Subcutaneous abdominal adipose tissue (tissue), 5 donors: ENCODE measurements around the gene PREX1.
"Not testable (repeated sequence)": the region's sequence is repeated elsewhere in the genome, so short reads cannot be mapped to it uniquely, and the experiment has no call there.

ENCODE experiments used
- H3K27ac ChIP-seq: one replicate; pipeline ENCODE4 v1.7.0; 2013; ENCODE audit warnings: low read depth, mild to moderate bottlenecking, inconsistent platforms, low read length, moderate library complexity
- H3K27me3 ChIP-seq, 5 donors: one replicate each; pipeline ENCODE4 v1.7.0; 2013; ENCODE audit warnings: low read length in 5 of 5, inconsistent platforms in 1 of 5; ENCODE audit not compliant: control insufficient read depth in 5 of 5, insufficient read depth in 4 of 5
- H3K36me3 ChIP-seq, 5 donors: one replicate each; pipeline ENCODE4 v1.7.0; 2013; ENCODE audit warnings: low read length in 5 of 5; ENCODE audit not compliant: control insufficient read depth in 5 of 5, insufficient read depth in 5 of 5
- H3K4me1 ChIP-seq, 5 donors: one replicate each; pipeline ENCODE4 v1.7.0; 2013; ENCODE audit warnings: low read length in 5 of 5, mild to moderate bottlenecking in 3 of 5, moderate library complexity in 1 of 5; ENCODE audit not compliant: control insufficient read depth in 5 of 5, insufficient read depth in 5 of 5
- H3K4me3 ChIP-seq, 5 donors: one replicate each; pipeline ENCODE4 v1.7.0; 2013; ENCODE audit warnings: low read length in 5 of 5, low read depth in 1 of 5
- H3K9ac ChIP-seq, 5 donors: one replicate each; pipeline ENCODE4 v1.7.0; 2013; ENCODE audit warnings: low read length in 5 of 5, mild to moderate bottlenecking in 4 of 5, moderate library complexity in 3 of 5
- H3K9me3 ChIP-seq, 5 donors: one replicate each; pipeline ENCODE4 v1.7.0; 2013; ENCODE audit warnings: low read length in 5 of 5; ENCODE audit not compliant: control insufficient read depth in 5 of 5
- donor health status: healthy.
- donor health status: healthy.
- donor health status: healthy.
- donor health status: healthy.
- donor health status: healthy.

The PREX1 gene

DNA sequence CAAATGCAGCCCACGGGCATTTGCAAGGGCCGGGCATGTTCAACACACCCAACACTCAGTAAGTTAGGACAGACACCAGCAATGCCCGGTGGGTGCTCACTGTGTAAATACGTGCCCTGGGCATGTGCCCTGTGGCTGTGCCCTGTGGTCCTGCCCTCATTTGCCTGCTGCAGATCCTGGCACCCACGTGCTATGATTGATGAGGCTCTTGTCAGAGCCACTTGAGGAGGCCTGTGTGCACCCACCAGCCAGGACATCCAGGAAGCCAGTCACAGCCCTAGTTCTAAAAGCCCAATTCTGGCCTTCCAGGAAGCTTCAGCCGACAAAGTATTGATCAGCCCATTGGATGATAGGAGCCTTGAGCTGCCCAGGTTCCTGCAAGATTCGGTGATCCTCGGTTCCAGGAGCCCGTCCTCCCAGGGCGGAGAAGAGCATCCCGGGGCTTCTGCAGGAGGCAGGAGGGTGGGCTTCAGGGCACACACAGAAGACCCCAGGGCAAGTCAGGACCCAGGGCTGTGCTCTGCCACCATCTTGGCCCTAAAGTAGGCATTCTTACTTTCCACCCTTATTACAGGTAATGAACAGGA lies 223.9 kb downstream of the PREX1 start:
- peaks cover 2 to 37% (median 12%) of the 10 kb centered on the region in 5 donors for H3K27me3 ChIP-seq
- H3K4me1 ChIP-seq, result no peaks in the 10 kb centered on the region
- H3K4me3 ChIP-seq, result no peak overlapping the region
- H3K36me3 ChIP-seq, result no peaks in the 10 kb centered on the region
- H3K9ac ChIP-seq, result no peak overlapping the region
- peaks cover 0 to 2% (median 0%) of the 10 kb centered on the region in 5 donors for H3K9me3 ChIP-seq
- H3K27ac ChIP-seq, result no peak overlapping the region

- Histone ChIP-seq H3K9me3 (peaks cover 0 to 2% (median 0%) of the 10 kb centered on the region in 5 donors), H3K27me3 (peaks cover 2 to 37% (median 12%) of the 10 kb centered on the region in 5 donors), H3K9ac (no peak overlapping the region), H3K27ac (no peak overlapping the region), H3K4me1 (no peaks in the 10 kb centered on the region), H3K36me3 (no peaks in the 10 kb centered on the region), H3K4me3 (no peak overlapping the region)
These were observed 224.5 kb downstream of the PREX1 start for GRCh38 chr20:48603116-48603818.

GRCh38 chr20:48601798-48602197 lies 226.0 kb downstream of the PREX1 start:
- Histone ChIP-seq H3K27ac (no peak overlapping the region), H3K4me1 (no peaks in the 10 kb centered on the region), H3K27me3 (peaks cover 2 to 32% (median 12%) of the 10 kb centered on the region in 5 donors), H3K4me3 (no peak overlapping the region), H3K36me3 (no peaks in the 10 kb centered on the region), H3K9ac (no peak overlapping the region), H3K9me3 (peaks cover 0 to 2% (median 0%) of the 10 kb centered on the region in 5 donors)

GRCh38 chr20:48600470-48600945 lies 227.3 kb downstream of the PREX1 start:
- no peaks in the 10 kb centered on the region for H3K4me1 ChIP-seq
- peaks cover 2 to 25% (median 9%) of the 10 kb centered on the region in 5 donors for H3K27me3 ChIP-seq
- no peak overlapping the region for H3K4me3 ChIP-seq
- no peaks in the 10 kb centered on the region for H3K36me3 ChIP-seq
- no peak overlapping the region for H3K27ac ChIP-seq
- peaks cover 0 to 8% (median 6%) of the 10 kb centered on the region in 5 donors for H3K9me3 ChIP-seq
- no peak overlapping the region for H3K9ac ChIP-seq

DNA sequence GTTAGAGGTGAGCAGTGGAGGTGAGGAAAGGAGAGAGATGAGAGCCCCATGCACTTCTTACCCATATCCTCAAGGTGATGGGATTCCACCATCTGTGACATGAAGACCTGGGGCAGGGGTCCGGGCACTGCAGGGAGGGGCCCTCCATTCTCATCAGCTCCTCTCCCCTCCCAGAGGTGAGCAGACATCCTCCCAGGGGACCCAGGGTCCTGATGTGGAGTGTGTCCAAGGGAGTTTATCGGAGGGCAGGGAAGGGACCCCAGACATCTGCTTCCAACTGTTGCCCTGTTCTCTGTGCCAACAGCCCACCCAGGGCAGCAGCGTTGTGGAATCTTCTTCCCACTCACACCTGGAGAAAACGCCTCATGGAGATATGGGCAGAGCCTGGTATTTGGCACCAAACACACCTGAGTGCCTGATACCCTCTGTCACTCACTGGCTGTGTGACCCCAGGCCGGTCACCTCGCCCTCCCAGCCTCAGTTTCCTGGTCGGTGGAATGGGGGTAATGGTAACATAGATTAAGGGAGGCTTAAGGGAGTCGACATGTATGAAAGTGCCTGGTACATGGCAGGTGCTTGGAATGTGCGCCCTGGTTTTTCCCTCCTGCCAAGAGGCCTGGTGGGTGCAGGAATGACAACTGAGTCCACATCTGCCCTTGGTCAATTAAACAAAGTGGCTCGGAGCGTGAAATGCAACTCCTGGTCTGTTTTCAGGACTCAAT lies 227.9 kb downstream of the PREX1 start:
- H3K9me3 ChIP-seq, result peaks cover 0 to 8% (median 6%) of the 10 kb centered on the region in 5 donors
- H3K4me3 ChIP-seq, result no peak overlapping the region
- H3K4me1 ChIP-seq, result no peaks in the 10 kb centered on the region
- H3K27ac ChIP-seq, result no peak overlapping the region
- no peaks in the 10 kb centered on the region for H3K36me3 ChIP-seq
- no peak overlapping the region for H3K9ac ChIP-seq
- peaks cover 2 to 19% (median 8%) of the 10 kb centered on the region in 5 donors for H3K27me3 ChIP-seq

- H3K27me3 ChIP-seq, result peaks cover 0 to 15% (median 8%) of the 10 kb centered on the region in 5 donors
- H3K36me3 ChIP-seq, result no peaks in the 10 kb centered on the region
- no peaks in the 10 kb centered on the region for H3K4me1 ChIP-seq
- no peak overlapping the region for H3K4me3 ChIP-seq
- H3K27ac ChIP-seq, result no peak overlapping the region
- H3K9ac ChIP-seq, result no peak overlapping the region
- peaks cover 0 to 8% (median 6%) of the 10 kb centered on the region in 5 donors for H3K9me3 ChIP-seq
These were observed 228.6 kb downstream of the PREX1 start for GRCh38 chr20:48599106-48599747.

GRCh38 chr20:48598303-48598941 lies 229.4 kb downstream of the PREX1 start:
- not testable (repeated sequence) for H3K27ac ChIP-seq, H3K4me3 ChIP-seq, H3K9me3 ChIP-seq, H3K4me1 ChIP-seq, H3K27me3 ChIP-seq, H3K36me3 ChIP-seq, H3K9ac ChIP-seq

GRCh38 chr20:48597521-48598302 lies 230.1 kb downstream of the PREX1 start:
- H3K27ac ChIP-seq, result no peak overlapping the region
- no peaks in the 10 kb centered on the region for H3K4me1 ChIP-seq
- no peak overlapping the region for H3K9ac ChIP-seq
- no peak overlapping the region for H3K4me3 ChIP-seq
- no peaks in the 10 kb centered on the region for H3K36me3 ChIP-seq
- peaks cover 0 to 8% (median 6%) of the 10 kb centered on the region in 5 donors for H3K9me3 ChIP-seq
- peaks cover 0 to 10% (median 8%) of the 10 kb centered on the region in 5 donors for H3K27me3 ChIP-seq

- Histone ChIP-seq H3K27ac (no peak overlapping the region), H3K36me3 (no peaks in the 10 kb centered on the region), H3K9ac (no peak overlapping the region), H3K9me3 (peaks cover 0 to 6% (median 6%) of the 10 kb centered on the region in 5 donors), H3K4me3 (no peak overlapping the region), H3K27me3 (peaks cover 0 to 10% (median 8%) of the 10 kb centered on the region in 5 donors), H3K4me1 (no peaks in the 10 kb centered on the region)
These were observed 231.4 kb downstream of the PREX1 start for GRCh38 chr20:48596334-48596898.
